ENCODE measurements around the gene SPTBN4.
"Not testable (repeated sequence)": the region's sequence is repeated elsewhere in the genome, so short reads cannot be mapped to it uniquely, and the experiment has no call there.

SPTBN4 gene

GRCh38 chr19:40502647-40503319 lies 36.0 kb downstream of the SPTBN4 start:
- DNase-seq (ENCODE audit: low read depth in 4 of 4, low spot score in 1 of 4) = no peak

GRCh38 chr19:40503320-40503695 lies 36.5 kb downstream of the SPTBN4 start:
- DNase-seq (ENCODE audit: low read depth in 4 of 4, low spot score in 1 of 4) = no peak

- no peak for DNase-seq (ENCODE audit: low read depth in 4 of 4, low spot score in 1 of 4)
These were observed 39.3 kb downstream of the SPTBN4 start for GRCh38 chr19:40506099-40506498.

DNA sequence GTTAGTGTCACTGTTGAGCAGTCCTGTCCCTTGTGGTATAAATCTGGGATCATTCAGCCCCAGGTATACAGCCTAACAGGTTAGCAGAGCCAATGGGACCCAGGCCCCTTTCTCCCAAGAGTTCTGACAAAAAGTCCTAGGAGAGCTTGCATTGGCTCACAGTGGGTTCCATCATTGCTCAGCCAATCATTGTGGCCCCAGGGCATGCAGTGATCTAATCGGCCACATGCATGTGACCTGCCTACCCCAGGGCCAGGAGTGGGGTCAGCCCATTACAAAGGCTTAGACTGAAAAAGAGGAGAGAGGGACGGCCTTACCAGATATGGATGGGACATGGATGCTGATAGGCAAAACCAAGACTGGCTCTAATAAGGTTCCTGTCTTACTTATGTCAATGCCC lies 41.1 kb downstream of the SPTBN4 start:
- no peak for DNase-seq (ENCODE audit: low read depth in 4 of 4, low spot score in 1 of 4)

DNA sequence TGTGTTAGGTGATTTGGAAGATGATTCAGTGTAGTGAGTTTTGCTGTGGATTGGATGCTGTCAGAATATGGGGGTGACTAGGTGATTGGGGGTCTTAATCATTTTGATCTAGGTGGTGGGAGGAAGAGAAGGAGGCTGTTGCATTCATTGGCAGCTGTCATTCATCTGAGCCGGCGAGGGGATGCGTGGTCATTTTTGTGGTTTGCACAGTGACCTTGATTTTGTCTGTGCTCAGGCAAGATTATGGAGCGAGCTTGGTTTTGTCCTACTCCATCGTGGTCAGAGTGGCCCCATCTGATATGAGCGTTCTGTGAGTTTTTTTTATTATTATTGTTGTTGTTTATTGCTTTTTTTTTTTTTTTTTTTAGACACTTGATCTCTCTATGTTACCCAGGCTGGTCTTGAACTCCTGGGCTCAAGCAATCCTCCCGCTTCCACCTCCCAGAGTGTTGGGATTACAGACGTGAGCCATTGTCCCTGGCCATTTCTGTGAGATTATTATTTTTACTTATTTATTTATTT lies 42.0 kb downstream of the SPTBN4 start:
- DNase-seq (ENCODE audit: low read depth in 4 of 4, low spot score in 1 of 4) = no peak

- no peak for DNase-seq (ENCODE audit: low read depth in 4 of 4, low spot score in 1 of 4)
These were observed 43.8 kb downstream of the SPTBN4 start for GRCh38 chr19:40510526-40511115.

GRCh38 chr19:40511487-40511886 lies 44.7 kb downstream of the SPTBN4 start:
- no peak for DNase-seq (ENCODE audit: low read depth in 4 of 4, low spot score in 1 of 4)

GRCh38 chr19:40512110-40512472 lies 45.3 kb downstream of the SPTBN4 start:
- DNase-seq (ENCODE audit: low read depth in 4 of 4, low spot score in 1 of 4) = no peak

DNA sequence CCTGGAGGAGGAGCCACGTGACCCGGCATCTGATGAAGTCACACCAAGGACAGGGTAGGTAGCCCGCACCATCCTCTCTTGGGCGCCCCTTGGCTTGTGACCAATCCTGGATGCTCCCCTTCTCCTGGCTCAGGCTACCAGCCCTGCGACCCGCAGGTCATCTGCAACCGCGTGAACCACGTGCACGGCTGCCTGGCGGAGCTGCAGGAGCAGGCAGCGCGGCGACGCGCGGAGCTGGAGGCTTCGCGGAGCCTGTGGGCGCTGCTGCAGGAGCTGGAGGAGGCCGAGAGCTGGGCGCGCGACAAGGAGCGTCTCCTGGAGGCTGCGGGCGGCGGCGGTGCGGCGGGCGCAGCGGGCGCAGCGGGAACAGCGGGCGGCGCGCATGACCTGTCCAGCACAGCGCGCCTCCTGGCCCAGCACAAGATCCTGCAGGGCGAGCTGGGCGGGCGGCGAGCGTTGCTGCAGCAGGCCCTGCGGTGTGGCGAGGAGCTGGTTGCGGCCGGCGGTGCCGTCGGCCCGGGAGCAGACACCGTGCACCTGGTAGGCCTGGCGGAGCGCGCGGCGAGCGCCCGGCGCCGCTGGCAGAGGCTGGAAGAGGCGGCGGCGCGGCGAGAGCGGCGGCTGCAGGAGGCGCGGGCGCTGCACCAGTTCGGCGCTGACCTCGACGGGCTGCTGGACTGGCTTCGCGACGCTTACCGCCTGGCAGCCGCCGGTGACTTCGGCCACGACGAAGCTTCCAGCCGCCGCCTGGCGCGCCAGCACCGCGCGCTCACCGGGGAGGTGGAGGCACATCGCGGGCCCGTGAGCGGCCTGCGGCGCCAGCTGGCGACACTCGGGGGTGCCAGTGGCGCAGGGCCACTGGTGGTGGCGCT lies 45.9 kb downstream of the SPTBN4 start:
- DNase-seq (ENCODE audit: low read depth in 4 of 4, low spot score in 1 of 4) = no peak

GRCh38 chr19:40513345-40513678 lies 46.5 kb downstream of the SPTBN4 start:
- no peak for DNase-seq (ENCODE audit: low read depth in 4 of 4, low spot score in 1 of 4)

DNA sequence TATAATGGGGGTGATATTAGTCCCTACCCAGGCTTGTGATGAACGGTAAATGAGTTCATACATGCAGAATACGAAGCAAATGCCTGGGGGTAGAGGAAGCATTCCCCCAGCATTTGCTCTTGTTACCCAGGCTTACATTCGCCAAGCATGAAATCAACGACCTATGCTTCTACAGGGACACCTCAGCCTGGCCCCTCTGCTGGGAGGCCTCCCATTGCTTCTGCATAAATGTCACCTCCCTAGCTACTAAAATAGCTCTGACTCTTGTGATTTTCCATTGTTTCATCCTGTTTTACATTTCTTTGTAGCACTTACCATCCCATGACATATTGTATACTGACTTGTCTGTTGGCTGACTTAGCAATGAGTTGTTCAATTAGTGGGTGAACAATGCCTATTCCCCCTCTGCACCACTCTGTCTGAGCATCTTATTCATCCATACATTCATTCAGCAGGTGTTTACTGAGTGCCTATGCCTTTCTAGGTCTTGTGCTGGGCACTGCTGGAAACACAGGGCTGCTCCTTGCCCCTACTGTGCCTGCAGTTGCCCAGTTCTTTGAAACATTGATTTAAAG lies 47.0 kb downstream of the SPTBN4 start:
- DNase-seq (ENCODE audit: low read depth in 4 of 4, low spot score in 1 of 4) = no peak

DNA sequence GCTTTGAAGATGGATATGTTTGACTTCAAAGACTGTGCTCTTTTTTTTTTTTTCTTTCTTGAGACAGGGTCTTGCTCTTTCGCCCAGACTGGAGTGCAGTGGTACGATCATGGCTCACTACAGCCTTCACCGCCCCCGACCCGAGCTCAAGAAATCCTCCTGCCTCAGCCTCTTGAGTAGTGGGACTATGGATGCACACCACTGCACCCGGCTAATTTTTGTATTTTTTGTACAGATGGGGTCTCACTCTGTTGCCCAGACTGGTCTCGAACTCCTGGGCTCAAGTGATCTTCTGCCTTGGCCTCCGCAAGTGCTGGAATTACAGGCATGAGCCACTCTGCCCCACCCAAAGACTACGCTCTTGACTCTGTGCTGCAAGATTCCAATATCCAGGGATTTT lies 50.4 kb downstream of the SPTBN4 start:
- DNase-seq (ENCODE audit: low read depth in 4 of 4, low spot score in 1 of 4) = no peak

GRCh38 chr19:40519352-40520322 lies 52.8 kb downstream of the SPTBN4 start:
- no peak for DNase-seq (ENCODE audit: low read depth in 4 of 4, low spot score in 1 of 4)

DNA sequence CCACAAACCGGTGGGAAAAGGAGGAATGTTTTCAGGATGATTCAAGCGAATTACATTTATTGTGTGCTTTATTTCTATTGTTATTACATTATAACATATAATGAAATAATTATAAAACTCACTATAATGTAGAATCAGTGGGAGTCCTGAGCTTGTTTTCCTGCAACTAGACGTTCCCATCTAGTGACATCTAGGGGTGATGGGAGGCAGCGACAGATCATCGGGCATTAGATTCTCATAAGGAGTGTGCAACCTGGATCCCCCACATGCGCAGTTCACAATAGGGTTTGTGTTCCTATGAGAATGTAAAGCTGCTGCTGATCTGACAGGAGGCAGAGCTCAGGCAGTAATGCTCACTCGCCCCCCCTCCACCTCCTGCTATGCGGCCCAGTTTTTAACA lies 54.5 kb downstream of the SPTBN4 start:
- no peak for DNase-seq (ENCODE audit: low read depth in 4 of 4, low spot score in 1 of 4)

- DNase-seq (ENCODE audit: low read depth in 4 of 4, low spot score in 1 of 4) = not testable (repeated sequence)
These were observed 55.1 kb downstream of the SPTBN4 start for GRCh38 chr19:40521900-40522299.

DNA sequence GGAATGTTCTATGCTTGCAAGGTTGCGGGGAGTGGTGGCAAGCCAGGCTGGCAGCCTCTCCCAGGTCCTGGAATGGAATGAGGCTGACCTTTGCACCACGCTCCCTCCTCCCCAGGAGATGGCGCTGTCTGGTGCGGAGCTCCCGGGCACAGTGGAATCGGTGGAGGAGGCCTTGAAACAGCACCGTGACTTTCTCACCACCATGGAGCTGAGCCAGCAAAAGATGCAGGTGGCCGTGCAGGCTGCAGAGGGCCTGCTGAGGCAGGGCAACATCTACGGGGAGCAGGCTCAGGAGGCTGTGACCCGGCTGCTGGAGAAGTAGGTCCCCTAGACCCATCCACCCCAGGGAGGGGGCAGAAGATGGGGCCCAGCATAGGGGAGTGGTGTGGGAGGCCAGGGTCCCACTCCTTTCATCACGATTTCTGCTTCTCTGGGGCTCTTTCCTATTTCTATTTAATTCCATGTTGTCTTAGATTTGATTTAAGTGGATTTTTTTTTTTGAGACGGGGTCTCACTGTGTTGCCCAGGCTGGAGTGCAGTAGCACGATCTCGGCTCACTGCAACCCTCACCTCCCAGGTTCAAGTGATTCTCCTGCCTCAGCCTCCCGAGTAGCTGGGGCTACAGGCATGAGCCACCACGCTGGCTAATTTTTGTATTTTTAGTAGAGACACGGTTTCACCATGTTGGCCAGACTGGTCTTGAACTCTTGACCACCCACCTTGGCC lies 56.7 kb downstream of the SPTBN4 start:
- no peak for DNase-seq (ENCODE audit: low read depth in 4 of 4, low spot score in 1 of 4)

- DNase-seq (ENCODE audit: low read depth in 4 of 4, low spot score in 1 of 4) = no peak
These were observed 57.3 kb downstream of the SPTBN4 start for GRCh38 chr19:40524133-40524549.

DNA sequence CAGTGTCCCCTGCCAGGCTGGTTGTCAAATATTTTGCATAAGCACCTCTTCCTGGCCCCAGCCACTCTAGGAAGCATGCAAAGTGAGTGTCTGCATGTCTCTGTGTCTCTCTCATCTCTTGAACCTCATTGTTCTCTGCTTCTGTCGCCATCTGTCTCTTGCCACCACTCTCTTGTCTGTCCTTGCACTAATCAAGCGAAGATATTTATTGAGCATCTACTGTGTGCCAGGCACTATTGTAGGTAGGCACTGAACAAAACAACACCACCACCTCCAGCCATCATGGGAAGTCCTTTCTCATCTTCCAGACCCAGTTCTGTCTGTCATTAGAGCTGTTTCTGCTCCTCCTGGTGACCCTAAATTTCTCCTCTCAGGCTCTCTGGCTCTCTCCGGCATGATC lies 57.9 kb downstream of the SPTBN4 start:
- DNase-seq (ENCODE audit: low read depth in 4 of 4, low spot score in 1 of 4) = no peak

GRCh38 chr19:40525234-40526051 lies 58.6 kb downstream of the SPTBN4 start:
- DNase-seq (ENCODE audit: low read depth in 4 of 4, low spot score in 1 of 4) = no peak

Measured in stimulated activated CD4-positive, alpha-beta T cell treated with anti-CD3 and anti-CD28 coated beads, Interleukin-1b, Interleukin-23, amount 100 ng/mL, for 24 hours (primary cell).